22Rv1 (cell line): ENCODE results near the gene BEST1.

ENCODE experiments used
- CTCF ChIP-seq: fragments of 450-650 bp; IDR thresholded peaks from 2 replicates; pipeline ENCODE4 v1.5.1; 2017; ENCODE audit warnings: mild to moderate bottlenecking
- ZFX ChIP-seq: fragments of 450-650 bp; IDR thresholded peaks from 2 replicates; pipeline ENCODE4 v1.6.1; 2017; ENCODE audit warnings: antibody characterized with exemption, borderline replicate concordance

DNA sequence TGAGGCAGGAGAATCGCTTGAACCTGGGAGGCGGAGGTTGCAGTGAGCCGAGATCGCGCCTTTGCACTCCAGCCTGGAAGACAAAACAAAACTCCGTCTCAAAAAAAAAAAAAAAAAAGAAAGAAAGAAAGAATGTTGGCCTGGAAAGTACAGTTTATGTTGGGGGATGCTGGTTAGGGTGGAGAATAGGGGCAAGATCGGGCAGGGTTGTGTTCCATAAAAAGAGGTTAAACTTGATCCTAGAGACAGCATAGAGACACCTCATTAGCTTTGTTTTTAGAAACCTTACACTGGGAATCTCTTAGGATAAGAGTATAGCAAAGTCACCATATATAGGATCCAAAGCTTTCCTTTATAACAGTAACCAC lies 19.2 kb downstream of the BEST1 start:
- no peak for TF ChIP-seq CTCF
- TF ChIP-seq ZFX, result no peak
